ENCODE results near the gene ZNF787. TPM values are rescaled to one million over a fixed set of nuclear protein-coding genes. Genes with fewer than 3 reads are reported as not detected.

Gene ZNF787
- total and polyA plus RNA-seq, 10 of the 15 experiments (the other 5 are each of a cell fraction or from before 2014, with no cell fraction given) = 0.23 to 39.9 (median 4.1) TPM

GRCh38 chr19:56109226-56109625 lies 11.9 kb downstream of the ZNF787 start:
- Histone ChIP-seq H4K20me1 (ENCODE audit: control insufficient read depth, insufficient read depth) (no peaks in the 10 kb centered on the region; the same call in 1 of the 2 replicates), H3K9ac (ENCODE audit: control insufficient read depth, insufficient read depth, low read length) (no peak overlapping the region; the same call in 1 of the 2 replicates)
- no peak for ATAC-seq

More at GRCh38 chr19:56109226-56109625, 11.9 kb downstream of the ZNF787 start:
- intact Hi-C loops (cut with micrococcal nuclease; ENCODE audit: unreplicated experiment) = no loop called here
- H3K4me1 ChIP-seq (ENCODE audit: control insufficient read depth, insufficient read depth, low read length) = peaks cover 44% of the 10 kb centered on the region
- peaks cover 0 to 9% of the 10 kb centered on the region in 2 experiments; a peak in 3 of 4 replicates for H3K36me3 ChIP-seq (ENCODE audit: control insufficient read depth in 2 of 2, insufficient read depth in 2 of 2, low read length in 1 of 2)
- H3K4me2 ChIP-seq (ENCODE audit: control insufficient read depth, insufficient read depth) = peak overlapping the region; percentile 48
- CTCF ChIA-PET = interaction anchor here (0.7 kb wide), 1 partner anchor 43 kb away, joined by 3 read pairs; no protein-coding TSS in a partner anchor
- H3K27ac ChIP-seq (ENCODE audit: control insufficient read depth, insufficient read depth) = 0 out of 2 replicates have a peak overlapping the region, but pooled peaks have one; percentile 24
- WGBS (ENCODE audit: insufficient coverage, insufficient replicate concordance, low lambda C conversion rate, missing lambda C conversion rate) = 63% methylated on average over 13 of the region's 13 CpGs
- no peak for TF ChIP-seq PAX5 (IDR thresholded peaks at IDR 0.05; ENCODE audit: borderline replicate concordance, low read depth, low read length)
- peak; percentile 85 for TF ChIP-seq PBX3 (IDR thresholded peaks at IDR 0.05; ENCODE audit: insufficient replicate concordance, low read depth, low read length)
- TF ChIP-seq, protein P1, sequence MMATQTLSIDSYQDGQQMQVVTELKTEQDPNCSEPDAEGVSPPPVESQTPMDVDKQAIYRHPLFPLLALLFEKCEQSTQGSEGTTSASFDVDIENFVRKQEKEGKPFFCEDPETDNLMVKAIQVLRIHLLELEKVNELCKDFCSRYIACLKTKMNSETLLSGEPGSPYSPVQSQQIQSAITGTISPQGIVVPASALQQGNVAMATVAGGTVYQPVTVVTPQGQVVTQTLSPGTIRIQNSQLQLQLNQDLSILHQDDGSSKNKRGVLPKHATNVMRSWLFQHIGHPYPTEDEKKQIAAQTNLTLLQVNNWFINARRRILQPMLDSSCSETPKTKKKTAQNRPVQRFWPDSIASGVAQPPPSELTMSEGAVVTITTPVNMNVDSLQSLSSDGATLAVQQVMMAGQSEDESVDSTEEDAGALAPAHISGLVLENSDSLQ (IDR thresholded peaks at IDR 0.05) = peak; percentile 93
- RAD21 ChIA-PET (ENCODE audit: unreplicated experiment) = no interaction called here
- no peaks in the 10 kb centered on the region for H3K9me3 ChIP-seq (replicated peaks; ENCODE audit: control insufficient read depth, insufficient read depth, low read length)
- H3K4me3 ChIP-seq = no peak overlapping the region; the same call in 1 of the 2 replicates
- POLR2A ChIA-PET = no interaction called here
- in situ Hi-C loops (cut with MboI) = no loop called here
- H3K79me2 ChIP-seq (ENCODE audit: control insufficient read depth, insufficient read depth, low read length) = peaks cover 81% of the 10 kb centered on the region
- DNase-seq (ENCODE audit: low read depth, low spot score) = no peak
- SMC1A ChIA-PET (ENCODE audit: uncharacterized antibody, unreplicated experiment) = no interaction called here
- no peak for FAIRE-seq
- H2AFZ ChIP-seq (ENCODE audit: control insufficient read depth, low read depth, low read length) = no peak overlapping the region
- BruUV-seq (replicated peaks) = no TSS peak
- H3K27me3 ChIP-seq (replicated peaks in 1 of 2; ENCODE audit: control insufficient read depth in 2 of 2, insufficient read depth in 2 of 2, low read length in 1 of 2) = no peaks in the 10 kb centered on the region

Measured in GM12878 (cell line).